GM18502 (cell line): ENCODE data around the gene ARHGAP33.
"Not testable (repeated sequence)": the region's sequence is repeated elsewhere in the genome, so short reads cannot be mapped to it uniquely, and the experiment has no call there.

ENCODE experiments used
- ATAC-seq: cut with Tn5 transposase; IDR thresholded peaks from one replicate; pipeline ENCODE4 v1.9.1; 2021; ENCODE audit warnings: mild to moderate bottlenecking; ENCODE audit not compliant: unreplicated experiment, poor library complexity

The ARHGAP33 gene

DNA sequence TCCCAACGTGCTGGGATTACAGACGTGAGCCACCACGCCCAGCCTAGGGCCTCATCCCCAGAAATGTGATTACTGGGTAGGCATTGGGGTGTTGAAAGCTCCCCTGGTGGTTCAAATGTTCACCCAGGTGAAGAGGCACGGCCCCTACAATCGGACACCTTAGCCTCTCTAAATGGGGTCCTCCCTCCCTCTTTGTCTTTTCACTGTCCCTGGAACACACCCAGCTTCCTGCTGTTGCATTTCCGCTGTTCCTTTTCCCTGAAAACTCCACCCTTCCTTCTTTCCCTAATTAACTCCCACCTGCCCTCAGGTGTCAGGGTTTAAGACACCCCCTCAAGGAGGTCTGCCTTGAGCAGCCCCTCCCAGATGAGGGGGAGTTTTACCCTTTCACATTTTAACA is 40.9 kb downstream of the ARHGAP33 start:
- ATAC-seq = no peak

DNA sequence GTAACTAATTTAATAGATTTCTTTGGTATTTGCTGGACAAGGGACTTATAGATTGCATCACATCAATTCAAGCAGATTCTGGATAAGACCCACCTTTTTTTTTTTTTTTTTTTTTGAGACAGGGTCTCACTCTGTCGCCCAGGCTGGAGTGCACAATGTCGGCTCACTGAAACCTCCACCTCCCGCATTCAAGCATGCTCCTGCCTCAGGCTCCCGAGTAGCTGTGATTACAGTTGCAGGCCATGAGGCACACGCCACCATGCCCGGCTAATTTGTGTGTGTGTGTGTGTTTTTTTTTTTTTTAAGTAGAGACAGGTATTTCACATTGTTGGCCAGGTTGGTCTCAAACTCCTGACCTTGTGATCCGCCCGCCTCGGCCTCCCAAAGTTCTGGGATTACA is 41.5 kb downstream of the ARHGAP33 start:
- ATAC-seq = no peak

DNA sequence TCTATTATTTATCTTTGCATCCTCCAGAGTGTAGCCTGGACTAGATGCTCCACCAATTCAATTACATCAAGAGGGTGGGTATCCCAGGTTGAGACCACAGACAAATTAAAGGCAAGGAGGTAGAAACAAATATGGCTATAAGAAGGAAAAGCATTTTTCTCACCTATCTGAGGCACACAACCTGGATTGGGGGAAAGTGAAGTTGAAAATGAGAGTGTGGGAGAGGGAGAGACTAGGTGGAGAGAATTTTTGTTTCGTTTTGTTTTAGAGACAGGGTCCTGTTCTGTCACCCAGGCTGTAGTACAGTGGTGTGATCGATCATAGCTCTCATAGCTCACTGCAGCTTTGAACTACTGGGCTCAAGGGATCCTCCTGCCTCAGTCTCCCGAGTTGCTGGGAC is 43.1 kb downstream of the ARHGAP33 start:
- no peak for ATAC-seq

DNA sequence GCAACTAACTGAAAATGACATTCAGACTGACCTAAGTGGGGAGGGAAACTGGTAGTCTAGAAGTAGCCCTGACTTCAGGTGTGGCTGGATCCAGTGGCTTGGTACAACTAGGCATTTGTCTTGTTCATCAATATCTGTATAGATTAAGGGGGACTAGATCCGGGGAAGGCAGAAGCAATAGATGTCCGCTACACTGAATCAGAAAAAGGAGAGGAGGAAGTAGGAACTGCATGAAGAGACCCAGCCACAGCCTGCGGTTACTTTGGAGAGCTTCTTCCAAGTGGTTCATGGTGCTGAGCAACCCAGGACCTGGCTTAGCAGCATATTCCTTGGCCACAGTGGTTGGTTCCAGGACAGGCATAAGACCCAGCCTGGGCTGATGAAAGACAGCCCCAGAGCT is 47.2 kb downstream of the ARHGAP33 start:
- no peak for ATAC-seq

DNA sequence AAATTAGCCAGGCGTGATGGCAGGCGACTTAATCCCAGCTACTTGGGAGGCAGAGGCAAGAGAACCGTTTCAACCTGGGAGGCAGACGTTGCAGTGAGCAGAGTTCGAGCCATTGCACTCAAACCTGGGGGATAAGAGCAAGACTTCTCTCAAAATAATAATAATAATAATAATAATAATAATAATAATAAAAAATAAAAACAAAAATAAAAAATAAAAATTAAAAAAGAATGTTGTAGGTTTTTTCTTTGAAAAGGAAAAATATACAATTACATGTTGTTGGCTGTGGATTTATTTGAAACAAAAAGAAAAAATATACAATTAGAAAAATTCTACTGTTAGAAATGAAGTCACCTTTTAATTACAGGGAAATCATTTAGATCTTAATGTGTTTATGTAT is 48.8 kb downstream of the ARHGAP33 start:
- no peak for ATAC-seq

DNA sequence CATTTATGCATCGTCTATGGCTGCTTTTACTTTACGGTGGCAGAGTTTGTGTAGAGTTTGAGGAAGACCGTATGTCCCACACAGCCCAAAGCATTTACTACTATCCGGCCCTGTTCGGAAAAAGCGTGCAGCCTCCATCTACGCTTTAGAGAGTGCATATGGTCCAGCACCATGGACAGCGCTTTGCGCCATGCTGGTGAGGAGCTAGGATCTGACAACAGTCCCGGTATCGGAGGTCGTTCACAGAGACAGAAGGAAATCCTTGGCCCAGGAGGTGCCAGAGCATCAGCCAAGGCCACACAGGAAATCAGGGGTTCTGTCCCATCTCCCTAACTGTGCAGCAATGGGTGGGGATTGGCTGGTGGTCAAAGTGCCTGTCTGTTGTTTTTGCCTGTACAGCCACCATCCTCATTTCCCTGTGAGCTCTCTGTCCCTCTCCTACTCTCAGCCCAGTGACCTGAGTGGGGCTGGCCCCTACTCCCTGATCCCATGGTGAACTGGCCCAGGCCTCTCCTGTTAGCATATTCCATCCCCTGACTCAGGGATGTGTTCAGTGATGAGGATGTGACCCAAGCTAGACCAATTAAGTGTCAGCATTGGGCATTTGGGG is 53.4 kb downstream of the ARHGAP33 start:
- no peak for ATAC-seq

DNA sequence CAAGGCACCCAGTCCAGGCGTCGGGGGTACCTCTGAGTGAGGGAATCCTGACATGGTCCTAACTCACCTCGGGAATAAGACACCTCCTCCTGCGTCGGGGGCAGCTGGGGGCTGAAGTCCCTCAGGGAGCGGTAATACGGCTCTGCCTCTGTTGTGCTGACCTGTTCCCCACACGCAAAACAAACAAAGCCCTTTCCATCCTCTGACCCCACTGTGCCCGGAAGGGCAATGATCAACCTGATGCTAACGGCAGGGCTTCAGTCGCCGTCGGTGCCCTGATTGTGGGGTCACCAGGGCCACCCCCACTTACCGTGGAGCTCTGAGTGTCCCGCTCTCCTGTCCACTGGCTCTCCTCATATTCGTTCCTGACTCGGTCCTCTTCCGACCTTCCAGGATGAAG is 55.6 kb downstream of the ARHGAP33 start:
- ATAC-seq = no peak

DNA sequence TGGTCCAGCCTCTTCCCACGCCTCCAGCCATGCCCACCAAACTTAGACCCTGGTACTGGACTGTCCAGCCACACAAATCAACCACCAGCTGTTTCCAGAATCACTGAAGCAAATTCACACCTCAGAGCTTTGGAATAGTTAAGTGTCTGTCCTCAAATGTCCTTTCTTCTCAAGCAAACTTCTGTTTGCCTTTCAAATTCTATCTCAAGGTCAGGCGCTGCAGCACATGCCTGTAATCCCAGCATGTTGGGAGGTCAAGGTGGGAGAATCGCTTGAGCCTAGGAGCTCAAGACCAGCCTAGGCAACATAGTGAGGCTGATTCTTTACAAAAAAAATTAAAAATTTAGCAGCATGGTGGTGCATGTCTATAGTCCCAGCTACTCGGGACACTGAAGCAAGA is 56.7 kb downstream of the ARHGAP33 start:
- no peak for ATAC-seq

DNA sequence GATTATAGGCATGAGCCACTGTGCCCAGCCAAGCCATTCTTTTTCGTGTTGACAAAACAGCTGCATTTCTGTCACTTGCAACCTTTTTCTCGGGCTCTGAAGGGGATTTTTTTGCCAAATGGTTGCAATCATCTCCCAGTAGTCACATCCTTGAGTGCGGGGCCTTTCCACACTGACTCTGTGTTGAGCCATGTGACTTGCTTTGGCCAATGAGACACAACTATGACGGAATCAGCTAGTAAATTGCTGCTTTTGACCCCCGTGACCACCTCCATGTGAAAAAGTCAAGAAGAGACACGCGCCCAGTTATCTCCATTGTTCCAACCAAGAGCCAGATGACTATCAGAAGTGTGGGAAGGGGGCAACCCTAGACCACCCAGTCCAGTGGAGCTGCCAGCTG is 58.6 kb downstream of the ARHGAP33 start:
- no peak for ATAC-seq

DNA sequence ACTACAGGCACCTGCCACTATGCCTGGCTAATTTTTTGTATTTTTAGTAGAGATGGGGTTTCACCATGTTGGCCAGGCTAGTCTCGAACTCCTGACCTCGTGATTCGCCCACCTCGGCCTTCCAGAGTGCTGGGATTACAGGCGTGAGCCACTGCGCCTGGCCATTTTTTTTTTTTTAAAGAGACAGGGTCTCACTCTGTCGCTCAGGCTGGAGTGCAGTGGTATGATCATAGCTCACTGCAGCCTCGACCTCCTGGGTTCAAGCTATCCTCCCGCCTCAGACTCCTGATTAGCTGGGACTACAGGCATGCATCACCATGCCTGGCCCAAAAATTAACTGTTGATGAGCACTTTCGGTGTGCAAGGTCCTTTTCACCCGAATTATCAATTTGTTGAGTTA is 60.7 kb downstream of the ARHGAP33 start:
- ATAC-seq = not testable (repeated sequence)
